SK-N-MC (cell line): Measurements from ENCODE around the gene UBAC2.

Experiments
- EZH2 ChIP-seq: fragments of 200-600 bp; sonication (generic); IDR thresholded peaks from one replicate; pipeline ENCODE4 v1.6.1; 2017; ENCODE audit warnings: antibody characterized with exemption
- POLR2AphosphoS5 ChIP-seq: IDR thresholded peaks from 2 replicates; pipeline ENCODE4 v1.6.1; 2012; ENCODE audit warnings: mild to moderate bottlenecking, low read depth, low read length, borderline replicate concordance

- TF ChIP-seq EZH2 (no peak), POLR2AphosphoS5 (no peak)
These were observed 142.2 kb downstream of the UBAC2 start for GRCh38 chr13:99342723-99343315.
